ENCODE results near the gene CACNA1S.
A peak's percentile ranks its signal among the peaks of the same experiment; 100 is the strongest.

Gene CACNA1S

DNA sequence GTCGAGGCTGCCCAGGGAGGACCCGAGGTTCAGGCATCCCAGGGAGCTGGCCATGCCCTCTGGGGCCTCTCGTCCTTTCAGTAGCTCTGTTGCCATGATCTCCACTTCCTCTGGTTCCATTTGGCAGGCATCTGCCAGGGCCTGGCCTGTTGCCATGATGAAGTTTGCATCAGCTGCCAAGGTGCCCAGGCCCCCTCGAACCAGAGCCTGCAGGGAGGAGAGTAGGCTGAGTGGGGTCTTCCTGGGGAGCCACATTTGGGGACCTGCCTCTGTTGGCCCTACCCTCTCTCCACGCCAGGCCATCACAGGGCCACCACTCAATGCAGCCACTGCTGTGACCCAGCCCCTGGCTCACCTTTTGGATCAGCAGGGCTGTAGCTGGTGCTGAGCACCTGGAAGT lies 72.3 kb downstream of the CACNA1S start:
- DNase-seq (ENCODE audit: insufficient read length, low spot score) (no peak), FAIRE-seq (no peak)

DNA sequence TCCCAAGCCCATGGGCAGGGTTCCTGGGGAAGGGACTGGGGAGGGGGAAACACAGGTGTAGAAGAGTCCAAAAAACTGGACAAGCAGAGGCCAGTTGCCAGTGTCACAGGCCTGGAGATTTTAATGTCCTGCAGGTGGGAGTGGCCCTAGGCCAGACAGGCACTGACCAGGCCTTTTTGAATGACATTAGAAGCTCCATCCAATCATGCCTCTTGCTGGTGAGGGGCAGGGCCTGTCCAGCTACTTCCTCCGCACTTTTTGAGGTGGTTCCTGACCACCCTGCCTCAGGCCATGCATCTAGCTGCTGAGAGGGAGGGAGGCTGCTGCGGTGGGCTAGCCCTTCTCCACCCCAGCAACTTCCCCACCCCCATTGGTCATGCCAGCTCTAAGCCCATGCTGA lies 72.8 kb downstream of the CACNA1S start:
- DNase-seq (ENCODE audit: insufficient read length, low spot score) (no peak), FAIRE-seq (no peak)

DNA sequence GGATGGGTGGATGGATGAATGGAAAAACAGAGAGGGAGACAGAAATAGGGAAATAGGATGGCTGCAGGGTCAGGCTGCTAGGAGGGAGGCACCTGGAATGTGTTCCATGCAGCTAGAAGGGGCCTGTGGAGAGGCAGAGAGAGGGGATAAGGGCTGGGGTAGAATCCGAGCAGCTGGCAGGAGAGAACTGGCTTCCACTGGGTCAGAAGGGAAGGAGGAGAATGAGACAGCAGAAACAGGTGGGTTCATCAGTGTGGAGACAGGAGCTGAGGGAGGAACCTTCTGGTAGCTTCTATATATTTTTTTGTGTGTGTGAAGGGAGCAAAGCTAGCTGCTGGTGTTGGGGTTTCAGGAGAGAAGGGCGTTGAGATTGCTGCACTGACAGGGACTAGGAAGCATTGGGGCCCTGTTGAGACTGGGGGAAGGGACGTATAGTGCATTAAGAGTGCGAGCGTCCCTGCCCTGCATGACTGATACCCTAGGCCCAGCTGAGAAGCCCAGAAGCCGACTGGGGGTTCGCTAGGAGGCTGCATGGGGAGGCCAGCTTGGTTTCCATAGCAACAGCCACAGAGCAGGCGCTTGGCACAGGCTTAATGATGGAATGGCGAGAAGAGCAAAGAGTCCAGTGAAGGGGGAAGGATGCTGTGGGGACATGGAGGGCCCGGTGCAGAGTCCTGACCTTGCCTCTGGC lies 73.9 kb downstream of the CACNA1S start:
- FAIRE-seq (no peak), DNase-seq (ENCODE audit: insufficient read length, low spot score) (no peak)

DNA sequence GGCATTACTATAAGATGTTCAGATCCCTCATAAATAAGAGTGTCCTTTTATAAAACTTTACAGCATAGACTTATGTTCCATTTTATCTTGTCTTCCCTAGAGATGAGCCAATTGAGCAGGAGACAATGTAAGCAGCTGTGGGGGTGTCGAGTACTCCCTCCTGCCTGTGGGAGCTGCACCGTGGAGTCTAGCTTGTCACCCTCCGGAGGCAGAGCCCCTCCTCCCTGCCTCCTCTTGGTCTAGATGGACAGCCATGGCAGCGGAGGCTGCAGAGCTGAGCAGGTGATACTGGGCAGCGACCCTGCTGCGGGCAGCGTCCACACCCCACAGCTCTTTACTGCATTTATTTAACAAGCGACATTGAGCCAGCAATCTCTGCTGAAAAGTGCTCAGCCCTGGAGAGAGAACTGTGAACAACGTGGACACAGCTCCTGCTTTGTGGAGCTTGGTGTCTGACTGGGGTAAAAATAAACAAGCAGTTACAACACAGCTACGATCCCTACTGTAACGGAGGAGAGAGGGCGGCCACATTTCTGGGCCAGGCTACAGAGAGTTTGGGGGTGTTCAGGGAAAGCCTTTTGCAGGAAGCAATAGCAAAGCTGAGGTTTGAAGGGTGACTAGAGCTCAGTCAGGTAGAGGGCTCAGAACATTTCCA lies 75.9 kb downstream of the CACNA1S start:
- FAIRE-seq (no peak), DNase-seq (ENCODE audit: insufficient read length, low spot score) (no peak)

DNA sequence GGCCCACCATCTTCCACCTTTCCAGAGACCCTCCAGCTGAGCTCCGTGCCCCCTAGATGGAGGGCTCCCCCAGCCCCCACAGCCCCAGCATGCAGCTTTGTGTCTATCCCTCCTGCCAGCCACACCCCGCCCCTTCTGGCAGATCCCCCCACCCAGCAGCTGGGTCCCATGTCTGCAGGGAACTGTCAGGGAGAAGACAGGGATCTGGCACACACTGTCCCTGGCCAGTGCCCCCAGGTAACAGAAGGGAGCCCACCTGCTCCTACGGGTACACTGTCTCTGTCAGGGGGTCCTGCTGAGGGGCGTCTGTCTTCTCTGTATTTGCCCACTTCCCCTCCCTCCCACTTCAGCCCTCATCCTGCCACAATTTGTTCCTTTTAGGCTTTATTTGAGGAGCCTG lies 77.6 kb downstream of the CACNA1S start:
- FAIRE-seq (no peak), DNase-seq (ENCODE audit: insufficient read length, low spot score) (no peak)

DNA sequence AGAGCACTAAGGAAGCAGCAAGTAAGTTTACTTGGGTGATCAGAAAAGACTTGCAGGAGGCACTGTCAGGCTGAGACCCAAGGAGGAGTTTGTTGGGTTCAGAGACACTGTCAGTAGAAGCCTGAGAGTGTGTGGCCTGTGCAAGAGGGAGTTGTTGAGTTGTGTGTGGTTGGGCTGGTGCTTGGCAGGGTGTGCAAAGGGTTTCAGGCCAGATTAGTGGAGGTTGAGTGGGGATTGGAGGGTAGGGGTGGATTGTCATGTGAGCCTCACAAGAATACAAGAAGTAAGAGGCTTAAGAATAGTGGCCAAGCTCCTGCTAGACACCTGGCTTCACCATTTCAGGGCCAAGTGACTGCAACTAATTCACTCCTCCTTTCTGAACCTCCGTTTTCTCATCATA lies 79.8 kb downstream of the CACNA1S start:
- DNase-seq (ENCODE audit: insufficient read length, low spot score) = no peak
- FAIRE-seq = no peak

DNA sequence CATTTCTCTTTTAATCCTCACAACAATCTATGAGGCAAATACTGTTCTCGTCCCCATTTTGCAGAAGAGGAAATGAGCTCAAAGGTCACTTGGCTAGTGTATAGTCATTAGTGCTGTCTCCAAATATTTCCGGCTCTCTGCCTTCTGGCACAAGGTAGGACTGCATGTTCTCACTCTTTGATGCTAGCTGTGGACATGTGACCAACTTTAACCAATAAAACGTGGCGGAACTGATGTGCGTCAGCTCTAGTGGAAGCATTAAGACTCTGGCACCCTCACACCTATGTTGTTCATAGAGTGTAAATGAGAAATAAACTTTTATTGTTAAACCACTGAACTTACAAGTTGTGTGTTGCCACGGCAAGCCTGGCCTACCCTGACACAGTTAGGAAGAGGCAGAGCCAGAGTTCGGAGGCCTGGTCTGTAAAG lies 83.8 kb downstream of the CACNA1S start:
- no peak for DNase-seq (ENCODE audit: insufficient read length, low spot score)

DNA sequence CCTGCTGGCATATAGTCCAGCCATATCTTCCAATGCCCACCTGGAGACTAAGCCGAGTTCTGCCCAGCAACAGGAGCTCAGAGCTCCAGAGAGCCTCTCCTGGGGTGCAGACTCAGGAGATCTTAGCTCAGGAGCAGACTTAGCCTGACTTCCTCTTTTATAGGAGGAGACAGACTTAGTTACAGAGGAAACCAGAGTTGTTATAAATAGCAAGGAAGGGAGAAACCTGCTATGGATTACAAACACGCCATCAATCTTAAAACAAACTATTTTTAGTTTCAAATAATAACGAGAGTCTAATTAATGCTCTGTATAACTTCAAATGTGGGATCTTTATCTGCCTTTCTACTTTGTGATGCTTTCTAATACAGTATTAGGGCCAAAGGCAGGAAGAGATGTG lies 85.4 kb downstream of the CACNA1S start:
- DNase-seq (ENCODE audit: insufficient read length, low spot score) (no peak), FAIRE-seq (no peak)

More for the DNA sequence above, 83.8 kb downstream of the CACNA1S start:
- FAIRE-seq = no peak

DNA sequence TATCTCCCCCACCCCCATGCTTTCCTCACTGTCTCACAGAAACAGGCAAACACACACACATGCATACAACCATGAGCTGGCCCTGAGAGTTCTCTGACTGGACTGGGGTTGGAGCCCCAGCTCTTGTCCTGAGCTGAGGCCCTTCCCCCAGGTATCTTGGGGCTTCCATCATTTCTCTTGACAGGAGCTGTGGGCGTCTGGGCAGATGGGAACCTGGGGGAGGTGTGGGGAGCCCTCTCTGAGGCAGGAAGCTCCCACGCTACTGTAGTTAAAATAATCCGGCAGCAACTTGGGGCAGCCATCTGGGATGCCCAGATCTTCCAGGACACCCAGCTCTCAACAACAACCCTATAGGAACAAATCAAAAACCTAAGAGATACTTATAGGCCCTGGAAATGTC lies 86.0 kb downstream of the CACNA1S start:
- no peak for DNase-seq (ENCODE audit: insufficient read length, low spot score)
- no peak for FAIRE-seq

DNA sequence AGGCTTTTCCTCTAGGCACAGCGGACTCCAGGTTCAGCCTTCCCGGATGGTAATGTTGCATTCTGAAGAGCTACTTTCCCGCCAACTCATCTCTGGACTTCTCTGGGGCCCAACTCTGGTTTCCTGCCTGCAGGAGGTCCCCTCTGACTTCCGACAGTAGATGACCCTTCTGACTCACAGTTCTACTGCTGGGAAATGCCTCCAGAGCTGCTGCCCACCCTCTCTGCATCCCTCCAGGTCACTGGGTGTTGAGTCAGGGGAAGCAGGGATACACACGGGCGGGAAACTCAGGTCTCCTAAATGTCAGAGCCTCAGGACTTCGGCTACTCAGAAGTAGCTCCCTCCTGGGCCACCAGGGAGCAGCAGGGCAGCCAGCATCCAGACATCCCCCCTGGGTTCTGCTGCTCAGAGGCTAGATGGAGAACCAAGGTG lies 86.6 kb downstream of the CACNA1S start:
- peak; percentile 79 for DNase-seq (ENCODE audit: insufficient read length, low spot score)
- no peak for FAIRE-seq

DNA sequence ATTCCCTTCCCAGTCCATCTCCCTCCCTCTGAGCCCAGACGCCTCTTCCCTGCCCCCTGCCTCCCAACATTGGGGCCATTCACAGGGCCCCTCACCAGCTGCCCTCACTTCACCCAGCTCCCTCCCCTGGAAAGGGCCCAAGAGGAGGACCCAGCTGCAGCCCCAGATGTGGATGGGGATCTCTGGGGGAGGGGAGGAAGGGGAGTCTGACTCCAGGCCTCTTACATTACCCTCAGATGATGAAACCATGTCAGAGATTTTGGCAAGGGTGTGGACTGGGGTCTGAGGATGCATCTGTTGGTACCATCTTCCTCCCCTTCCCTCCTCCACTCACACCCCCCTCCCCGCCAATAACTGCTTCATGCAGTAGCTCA lies 87.6 kb downstream of the CACNA1S start:
- FAIRE-seq (no peak), DNase-seq (ENCODE audit: insufficient read length, low spot score) (no peak)

DNA sequence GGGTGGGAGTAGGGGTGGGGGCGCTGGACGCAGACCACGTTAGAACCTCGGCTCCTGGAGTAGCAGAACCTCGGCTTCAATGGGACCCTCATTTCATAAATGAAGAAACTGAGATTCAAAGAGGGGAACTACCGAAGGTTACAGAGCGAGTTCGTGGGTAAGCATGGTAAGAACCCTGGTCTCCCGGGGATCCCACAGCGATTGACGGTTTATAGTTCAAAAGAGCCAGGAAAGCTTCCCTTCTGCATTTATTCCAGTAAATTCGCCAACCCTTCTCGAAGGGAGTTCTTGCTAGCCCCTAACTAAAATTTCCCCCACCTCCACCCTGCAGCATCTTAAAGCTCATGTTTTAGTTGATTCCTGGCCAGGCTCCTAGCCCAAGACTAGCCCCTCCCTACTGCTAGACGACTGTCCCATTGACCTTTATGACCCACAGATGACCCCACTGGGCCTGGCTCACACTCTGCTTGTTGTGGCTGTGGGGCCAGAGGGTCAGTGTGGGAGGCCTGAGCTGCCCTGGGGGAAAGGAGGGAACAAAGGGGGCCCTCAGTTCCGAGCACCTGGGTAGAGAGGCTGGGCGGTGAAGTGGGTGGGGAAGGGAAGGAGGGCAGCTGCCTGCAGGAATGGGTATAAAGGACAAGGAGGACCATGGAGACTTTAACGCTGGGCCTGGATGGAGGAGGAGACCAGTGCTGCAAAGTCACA lies 88.2 kb downstream of the CACNA1S start:
- FAIRE-seq (no peak), DNase-seq (ENCODE audit: insufficient read length, low spot score) (no peak)

DNA sequence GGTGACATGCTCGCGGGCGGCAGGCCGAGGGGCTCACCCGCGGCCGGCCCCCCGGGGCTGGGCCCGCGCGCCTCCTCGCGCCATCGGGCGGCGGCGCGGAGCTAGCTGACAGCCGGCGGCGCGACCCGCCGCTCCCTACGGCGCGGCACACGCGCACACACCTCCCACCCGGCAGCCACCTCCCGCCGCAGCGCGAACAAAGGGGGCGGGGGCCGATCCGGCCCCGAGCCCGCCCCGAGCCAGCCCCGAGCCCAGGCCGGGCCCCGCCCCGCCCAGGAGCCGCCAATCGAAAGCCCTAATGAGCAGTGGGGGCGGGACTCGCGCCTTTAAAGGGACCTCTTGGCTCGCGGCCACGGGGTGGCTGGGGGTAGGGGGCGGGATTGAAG lies 88.7 kb downstream of the CACNA1S start, which contains the start of gene KIF21B:
TSS of gene KIF21B (minus strand) at position 198 of the 386 bp plus-strand sequence. CDS start 331 bp downstream, outside the sequence.
- FAIRE-seq = no peak
- DNase-seq (ENCODE audit: insufficient read length, low spot score) = peak; percentile 80

DNA sequence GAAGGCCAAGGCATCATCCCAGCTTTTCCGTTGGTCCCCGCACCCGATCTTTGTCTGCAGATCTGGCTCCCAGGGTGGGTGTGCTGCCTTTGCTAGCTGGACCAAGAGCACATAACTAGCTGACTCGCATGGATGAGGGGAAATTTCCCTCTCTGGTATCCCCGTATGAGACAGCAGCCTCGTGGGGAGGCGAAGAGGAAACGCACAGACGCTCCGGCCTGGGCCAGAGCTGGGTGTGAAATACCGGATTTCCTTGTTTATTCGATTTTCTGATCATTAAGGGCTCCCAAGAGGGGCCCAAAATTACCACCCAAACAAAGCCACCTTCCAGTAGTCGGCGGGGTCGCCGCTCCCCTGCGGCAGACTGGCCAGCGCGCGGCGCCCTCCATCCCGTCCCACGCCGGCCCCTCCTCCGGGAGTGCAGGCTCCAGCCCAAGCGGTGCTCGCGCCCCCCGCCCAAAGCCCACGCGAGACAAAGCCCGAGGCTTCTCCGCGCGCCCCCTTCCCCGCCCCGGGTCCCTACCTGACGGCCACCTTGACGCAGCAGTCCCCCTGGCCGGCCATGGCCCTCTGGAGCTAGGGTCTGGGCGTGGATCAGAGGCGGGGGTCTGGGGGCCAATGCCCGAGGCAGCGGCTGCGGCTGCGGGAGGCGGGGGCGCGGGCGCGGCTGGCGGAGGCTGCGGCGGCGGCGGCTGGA lies 89.3 kb downstream of the CACNA1S start:
- no peak for FAIRE-seq

DNA sequence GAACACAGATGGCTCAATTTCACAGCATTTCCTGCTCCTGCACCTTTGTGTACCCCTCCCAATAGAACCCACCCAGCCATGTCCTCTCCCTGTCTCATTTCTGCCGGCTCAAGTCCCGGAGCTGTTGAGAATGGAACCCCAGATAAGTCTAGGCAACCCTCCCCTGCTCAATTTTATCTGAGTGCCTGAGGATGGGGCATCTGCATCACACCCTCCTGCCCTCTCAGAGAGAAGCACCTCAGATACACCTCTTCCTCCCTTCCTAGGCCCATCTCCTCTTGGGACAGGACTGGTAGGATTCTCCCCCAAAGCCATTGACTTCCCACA lies 89.8 kb downstream of the CACNA1S start:
- FAIRE-seq = no peak
- DNase-seq (ENCODE audit: insufficient read length, low spot score) = no peak

More for the DNA sequence above, 89.3 kb downstream of the CACNA1S start:
- DNase-seq (ENCODE audit: insufficient read length, low spot score) = no peak

DNA sequence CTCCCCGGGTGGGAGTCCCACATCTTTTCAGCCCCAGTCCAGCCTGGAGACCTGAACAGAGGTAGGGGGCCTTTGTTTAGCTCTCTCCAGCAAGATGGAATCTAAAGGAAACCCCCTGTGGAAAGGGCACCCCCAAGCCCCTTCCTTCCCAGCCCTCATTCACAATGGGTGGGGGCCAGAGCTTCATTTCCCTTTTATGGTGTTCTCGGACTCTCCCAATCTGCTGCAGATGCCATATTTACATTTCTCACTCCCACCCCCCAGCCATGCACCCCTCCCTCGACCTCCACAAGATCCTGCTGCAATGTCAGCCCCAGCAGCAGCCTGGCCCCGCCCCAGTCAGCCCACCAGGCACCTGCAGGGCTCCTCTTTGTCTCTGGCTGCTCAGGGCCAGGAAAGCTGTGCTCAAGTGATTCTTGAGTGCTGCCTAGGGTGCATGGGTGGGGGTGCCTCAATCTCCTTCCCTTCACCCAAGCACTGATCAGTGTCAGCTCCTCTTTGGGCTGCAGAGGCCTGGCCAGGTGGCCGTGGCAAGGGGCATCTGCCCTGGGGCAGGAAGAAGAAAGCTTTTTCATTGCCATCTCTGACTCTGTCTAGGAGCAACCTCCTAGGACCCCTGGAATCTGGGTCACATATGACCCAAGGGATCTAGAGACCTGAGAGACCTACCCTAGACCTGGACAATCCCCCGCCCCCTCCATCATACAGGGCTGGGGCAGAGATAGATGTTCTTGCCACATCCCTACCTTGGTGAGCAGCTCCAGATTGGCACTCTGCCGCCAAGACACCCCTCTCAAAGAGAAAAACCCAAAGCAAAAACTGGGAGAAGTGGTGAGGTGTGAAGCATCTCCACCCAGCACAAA lies 90.4 kb downstream of the CACNA1S start:
- FAIRE-seq (no peak), DNase-seq (ENCODE audit: insufficient read length, low spot score) (no peak)

DNA sequence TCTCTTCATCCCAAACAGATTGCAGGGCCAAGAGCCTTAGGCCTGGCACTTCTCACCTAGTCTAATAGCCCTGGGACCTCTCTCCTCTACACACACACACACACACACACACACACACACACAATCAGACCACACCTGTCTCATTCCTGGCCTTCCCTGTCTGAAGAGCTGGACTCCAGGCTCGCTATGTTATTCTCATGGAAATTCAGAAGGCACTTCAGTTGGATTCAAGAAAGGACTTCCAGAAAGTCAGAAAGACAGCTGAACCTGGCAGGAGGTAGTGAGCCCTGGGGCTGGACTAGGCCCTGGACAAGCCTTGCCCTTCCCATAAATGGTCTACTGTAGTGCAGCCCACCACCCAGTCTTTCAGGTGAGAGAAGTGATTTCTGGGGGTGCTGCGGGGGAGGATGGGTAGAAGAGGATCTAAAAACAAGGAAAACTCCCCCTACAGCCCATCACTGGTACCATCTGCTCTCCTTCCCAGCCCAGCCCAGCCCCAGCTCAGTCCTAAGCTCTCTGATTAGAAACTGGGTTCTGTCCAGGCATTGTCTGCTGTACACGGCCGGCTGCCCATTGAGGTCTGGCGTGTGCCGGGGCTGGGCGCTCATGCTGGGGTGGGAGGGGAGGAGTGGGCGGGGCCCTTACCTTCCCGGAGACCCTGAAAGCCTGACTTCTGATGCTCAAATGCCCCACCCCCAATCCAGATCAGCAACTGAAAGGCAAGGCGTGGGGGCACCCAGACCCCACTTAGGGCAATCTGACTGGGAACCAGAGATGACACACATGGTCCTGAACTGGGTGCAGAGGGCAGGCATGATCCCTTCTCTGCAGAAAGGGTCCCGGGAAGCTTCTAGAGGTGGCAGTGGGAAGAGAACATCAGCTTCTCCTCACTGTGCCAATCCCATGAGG lies 91.3 kb downstream of the CACNA1S start:
- no peak for DNase-seq (ENCODE audit: insufficient read length, low spot score)

DNA sequence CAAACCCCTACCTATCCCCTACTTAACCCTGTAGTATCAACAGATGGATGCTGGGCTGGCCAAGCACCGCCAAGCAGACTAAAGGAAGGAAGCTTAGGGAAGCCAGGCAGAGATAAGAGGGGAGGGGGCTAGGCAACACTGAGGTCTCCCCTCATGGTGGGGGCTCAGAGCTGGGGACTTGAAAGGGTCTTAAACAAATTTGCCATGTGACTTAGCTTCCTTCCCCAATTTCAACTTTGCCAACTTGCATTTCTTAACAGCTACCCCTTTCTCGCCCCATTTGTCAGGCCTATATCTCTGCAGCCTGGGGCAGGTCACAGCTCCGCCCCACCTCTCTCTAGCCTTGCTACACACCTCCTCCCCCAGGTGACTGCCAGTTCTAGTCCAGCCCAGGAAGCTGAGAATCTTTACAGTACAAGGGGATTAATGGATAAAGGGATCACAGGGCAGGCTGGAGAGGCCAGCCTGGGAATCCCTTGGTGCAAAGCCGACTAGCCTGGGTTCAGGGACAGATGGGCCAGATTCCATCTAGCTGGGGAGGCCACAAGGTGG lies 92.1 kb downstream of the CACNA1S start:
- no peak for FAIRE-seq
- no peak for DNase-seq (ENCODE audit: insufficient read length, low spot score)

More for the DNA sequence above, 91.3 kb downstream of the CACNA1S start:
- FAIRE-seq = no peak
